ENCODE measurements around the gene ENPEP. TPM values are rescaled to one million over a fixed set of nuclear protein-coding genes. Genes with fewer than 3 reads are reported as not detected.
"Not testable (repeated sequence)": the region's sequence is repeated elsewhere in the genome, so short reads cannot be mapped to it uniquely, and the experiment has no call there.

Gene ENPEP
- total and polyA plus RNA-seq, 4 donors = 4.5 to 41.5 (median 25.5) TPM

- Histone ChIP-seq H3K4me3 (ENCODE audit: low read depth in 1 of 3, low read length in 3 of 3) (no peak overlapping the region), H3K27me3 (ENCODE audit: control insufficient read depth in 4 of 4, insufficient read depth in 4 of 4, low read length in 3 of 4) (no peaks in the 10 kb centered on the region), H3K9me3 (ENCODE audit: control insufficient read depth in 4 of 4, low read length in 3 of 4) (no peaks in the 10 kb centered on the region), H3K36me3 (ENCODE audit: control insufficient read depth in 4 of 4, insufficient read depth in 3 of 4, low read depth in 1 of 4, low read length in 3 of 4) (peaks cover 0 to 1% (median 0%) of the 10 kb centered on the region in 4 donors), H3K9ac (ENCODE audit: low read depth in 1 of 2, low read length in 2 of 2) (no peak overlapping the region), H3K4me1 (ENCODE audit: control insufficient read depth in 4 of 4, insufficient read depth in 4 of 4, low read length in 3 of 4) (peaks cover 3 to 43% (median 33%) of the 10 kb centered on the region in 4 donors), H3K27ac (ENCODE audit: low read depth in 1 of 2, low read length in 2 of 2) (peak overlapping the region; percentile 26 to 63)
- TF ChIP-seq REST (IDR thresholded peaks at IDR 0.05) (no peak), CTCF (IDR thresholded peaks at IDR 0.05; ENCODE audit: low read depth, low read length, missing input control) (no peak), YY1 (IDR thresholded peaks at IDR 0.05) (no peak), RXRA (IDR thresholded peaks at IDR 0.05) (peak in 1 of 2 donors; percentile 7), HNF4A (conservative IDR thresholded peaks at IDR 0.05) (peak in 1 of 2 donors; percentile 54), ZBTB33 (IDR thresholded peaks at IDR 0.05) (no peak)
- no peak for DNase-seq (ENCODE audit: low spot score)
- 52% methylated on average over 1 of the region's 1 CpG for WGBS
These were observed 9.5 kb downstream of the ENPEP start for GRCh38 chr4:110485452-110485851.

GRCh38 chr4:110486256-110486655 lies 10.3 kb downstream of the ENPEP start:
- H3K27ac ChIP-seq (ENCODE audit: low read depth in 1 of 2, low read length in 2 of 2) = peak overlapping the region; percentile 25 to 63
- peaks cover 3 to 40% (median 29%) of the 10 kb centered on the region in 4 donors for H3K4me1 ChIP-seq (ENCODE audit: control insufficient read depth in 4 of 4, insufficient read depth in 4 of 4, low read length in 3 of 4)
- TF ChIP-seq RXRA (IDR thresholded peaks at IDR 0.05) (peak; percentile 45 to 54), MAX (IDR thresholded peaks at IDR 0.05) (no peak), HNF4A (conservative IDR thresholded peaks at IDR 0.05) (peak; percentile 31 to 37)
- peaks cover 0 to 6% (median under 1%) of the 10 kb centered on the region in 4 donors for H3K36me3 ChIP-seq (ENCODE audit: control insufficient read depth in 4 of 4, insufficient read depth in 3 of 4, low read depth in 1 of 4, low read length in 3 of 4)
- WGBS = 25% methylated on average over 4 of the region's 4 CpGs
- no peak overlapping the region for H3K9ac ChIP-seq (ENCODE audit: low read depth in 1 of 2, low read length in 2 of 2)
- H3K4me3 ChIP-seq (ENCODE audit: low read depth in 1 of 3, low read length in 3 of 3) = no peak overlapping the region
- no peaks in the 10 kb centered on the region for H3K27me3 ChIP-seq (ENCODE audit: control insufficient read depth in 4 of 4, insufficient read depth in 4 of 4, low read length in 3 of 4)
- no peaks in the 10 kb centered on the region for H3K9me3 ChIP-seq (ENCODE audit: control insufficient read depth in 4 of 4, low read length in 3 of 4)
- no peak for DNase-seq (ENCODE audit: low spot score)

- H3K36me3 ChIP-seq (ENCODE audit: control insufficient read depth in 4 of 4, insufficient read depth in 3 of 4, low read depth in 1 of 4, low read length in 3 of 4) = not testable (repeated sequence)
These were observed 10.9 kb downstream of the ENPEP start for GRCh38 chr4:110486850-110487249.

More at GRCh38 chr4:110486850-110487249, 10.9 kb downstream of the ENPEP start:
- not testable (repeated sequence) for H3K9ac ChIP-seq (ENCODE audit: low read depth in 1 of 2, low read length in 2 of 2); H3K27me3 ChIP-seq (ENCODE audit: control insufficient read depth in 4 of 4, insufficient read depth in 4 of 4, low read length in 3 of 4); DNase-seq (ENCODE audit: low spot score); H3K9me3 ChIP-seq (ENCODE audit: control insufficient read depth in 4 of 4, low read length in 3 of 4); H3K4me3 ChIP-seq (ENCODE audit: low read depth in 1 of 3, low read length in 3 of 3)
- H3K27ac ChIP-seq (ENCODE audit: low read depth in 1 of 2, low read length in 2 of 2) = peak overlapping the region; percentile 25 to 63
- 79% methylated on average over 4 of the region's 4 CpGs for WGBS
- H3K4me1 ChIP-seq (ENCODE audit: control insufficient read depth in 4 of 4, insufficient read depth in 4 of 4, low read length in 3 of 4) = peaks cover 3 to 39% (median 29%) of the 10 kb centered on the region in 4 donors
